Heart right ventricle (tissue), 16 donors: ENCODE data around the gene PEX11G. TPM values are rescaled to one million over a fixed set of nuclear protein-coding genes. Genes with fewer than 3 reads are reported as not detected.

Experiments
- ATAC-seq, 8 donors: fragments of 200-7000 bp; cut with Tn5 transposase; one replicate each; pipeline ENCODE4 v1.9.1; 2020; ENCODE audit warnings: mild to moderate bottlenecking in 8 of 8, moderate library complexity in 8 of 8, moderate number of reproducible peaks in 1 of 8
- DNase-seq, 2 donors: peaks; one replicate each; pipeline ENCODE4 v3.0.0-alpha.2; 2020
- H3K27ac ChIP-seq, 10 donors: fragments of 200-600 bp; sonication (generic) in 2 of 10; one replicate each; pipeline versions ENCODE4 v1.5.0 to v1.8.0; 2020 to 2022; ENCODE audit warnings: mild to moderate bottlenecking in 3 of 10
- H3K27me3 ChIP-seq, 7 donors: fragments of 200-600 bp; one replicate each; pipeline ENCODE4 v1.8.0; 2021 to 2022; ENCODE audit warnings: mild to moderate bottlenecking in 2 of 7
- H3K36me3 ChIP-seq, 9 donors: fragments of 200-600 bp; sonication (generic) in 1 of 9; one replicate each; pipeline versions ENCODE4 v1.5.0 to v1.8.0; 2020 to 2022; ENCODE audit warnings: mild to moderate bottlenecking in 2 of 9
- H3K4me1 ChIP-seq, 9 donors: fragments of 200-600 bp; sonication (generic) in 1 of 9; one replicate each; pipeline versions ENCODE4 v1.5.0 to v1.8.0; 2020 to 2022; ENCODE audit warnings: mild to moderate bottlenecking in 4 of 9
- H3K4me3 ChIP-seq, 10 donors: fragments of 200-600 bp; sonication (generic) in 2 of 10; one replicate each; pipeline versions ENCODE4 v1.5.0 to v1.8.0; 2020 to 2022; ENCODE audit warnings: mild to moderate bottlenecking in 7 of 10, moderate library complexity in 2 of 10
- H3K9me3 ChIP-seq, 11 donors: fragments of 200-600 bp in 10 of 11; sonication (generic) in 2 of 11; one replicate each; pipeline versions ENCODE4 v1.5.0 to v1.8.0; 2013 to 2022; ENCODE audit warnings: mild to moderate bottlenecking in 2 of 11, control low read depth in 1 of 11, moderate library complexity in 1 of 11
- WGBS, 2 donors: extraction: QIAGEN DNeasy Blood & Tissue Kit; methylation state at CpG; one replicate each; pipeline ENCODE4 v1.1.7; 2013; ENCODE audit warnings: inconsistent platforms in 1 of 2; 5-methylcytosine and 5-hydroxymethylcytosine counted together
- intact Hi-C, 10 donors: fragments of 100-400 bp; cut with DNase I; formaldehyde crosslinking; loops; one replicate each; pipeline versions ENCODE4 v1.11.1 to v1.14.2; 2022
- polyA plus RNA-seq, 2 donors: library from polyadenylated mRNA; stranded (reverse); fragments of 200-250 nt; gene quantifications; one replicate each; pipeline ENCODE4 v1.2.3, GENCODE V29; 2013
- total RNA-seq, 10 donors: library from RNA; stranded (reverse); fragmentation: NEBNext Ultra II Directional in 3 of 10; extraction: Animal tissue kit (Norgen Biotek cat#: 25700) in 3 of 10; gene quantifications; one replicate each; pipeline versions ENCODE4 v1.2.1 to v1.2.4, GENCODE V29; 2021 to 2023
- TF ChIP-seq, protein P1 (sequence below), 9 donors: fragments of 200-600 bp; sonication (generic) in 2 of 9; IDR thresholded peaks; one replicate each; pipeline versions ENCODE4 v1.5.0 to v1.8.0; 2021 to 2022; ENCODE audit warnings: antibody characterized with exemption in 9 of 9, mild to moderate bottlenecking in 5 of 9, moderate library complexity in 1 of 9
- donor health status: Arrhythmogenic right ventricular cardiomyopathy.
- donor health status: ischemic (EF 13 %, LVEDD 7.1; RV severe dilation, severe dysfunction).
- donor health status: healthy with polysubstance abuse.
- donor health status: DM: no; HTN: yes; CAD: no.
- donor health status: DM: no; HTN: no; CAD: no.
- donor health status: ischemic (EF 25% LVEDD 6.9; RV normal size, moderate dysfunction).
- donor health status: ischemic (EF 25% LVEDD 5.7; RV mildly dilated, moderate dysfunction).
- donor health status: healthy.
- donor health status: DM: yes; HTN: yes; CAD: no.
- donor health status: Ischemic cardiomyopathy.
- donor health status: ischemic (EF 35%, LVEDD 5.7; RV mildly dilated, moderate dysfunction).
- donor health status: nonischemic (EF 11% LVEDD 7.7; RV severe dilation, severe dysfunction).
- donor health status: DM: yes; HTN: yes; CAD: no.
- donor health status: PGD.
- donor health status: ischemic (EF 29% LVEDD 5.4; RV normal size, mild dysfunction).
- donor health status: nonischemic (EF 23%, LVEDD 6.1; RV moderate dilation, normal function).

PEX11G gene
- total and polyA plus RNA-seq, 12 donors, result 0.95 to 3.9 (median 1.9) TPM

DNA sequence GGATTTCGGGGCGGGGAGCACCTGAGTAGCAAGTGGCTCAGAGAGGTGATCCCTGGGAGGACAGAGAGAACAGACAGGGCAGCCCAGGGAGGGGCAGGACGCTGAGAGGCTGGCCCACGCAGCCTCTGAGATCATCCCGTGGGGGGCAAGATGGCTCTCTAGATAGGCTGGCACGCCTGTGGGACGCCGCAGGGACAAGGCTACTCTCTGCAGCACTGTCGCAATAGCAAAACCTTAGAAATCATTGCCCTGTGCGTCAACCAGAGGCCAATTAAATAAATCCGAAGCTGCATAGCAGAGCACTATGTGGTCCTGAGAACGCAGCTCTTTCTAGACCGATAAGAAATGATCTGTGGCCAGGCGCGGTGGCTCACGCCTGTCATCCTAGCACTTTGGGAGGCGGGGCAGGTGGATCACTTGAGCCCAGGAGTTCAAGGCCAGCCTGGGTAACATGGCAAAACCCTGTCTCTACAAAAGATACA lies 5.1 kb downstream of the PEX11G start:
- 71 to 82% methylated on average over 17 of the region's 17 CpGs for WGBS, 2 donors
- ATAC-seq (peak in 1 of 8 donors; percentile 15), DNase-seq (no peak)
- TF ChIP-seq, protein P1, sequence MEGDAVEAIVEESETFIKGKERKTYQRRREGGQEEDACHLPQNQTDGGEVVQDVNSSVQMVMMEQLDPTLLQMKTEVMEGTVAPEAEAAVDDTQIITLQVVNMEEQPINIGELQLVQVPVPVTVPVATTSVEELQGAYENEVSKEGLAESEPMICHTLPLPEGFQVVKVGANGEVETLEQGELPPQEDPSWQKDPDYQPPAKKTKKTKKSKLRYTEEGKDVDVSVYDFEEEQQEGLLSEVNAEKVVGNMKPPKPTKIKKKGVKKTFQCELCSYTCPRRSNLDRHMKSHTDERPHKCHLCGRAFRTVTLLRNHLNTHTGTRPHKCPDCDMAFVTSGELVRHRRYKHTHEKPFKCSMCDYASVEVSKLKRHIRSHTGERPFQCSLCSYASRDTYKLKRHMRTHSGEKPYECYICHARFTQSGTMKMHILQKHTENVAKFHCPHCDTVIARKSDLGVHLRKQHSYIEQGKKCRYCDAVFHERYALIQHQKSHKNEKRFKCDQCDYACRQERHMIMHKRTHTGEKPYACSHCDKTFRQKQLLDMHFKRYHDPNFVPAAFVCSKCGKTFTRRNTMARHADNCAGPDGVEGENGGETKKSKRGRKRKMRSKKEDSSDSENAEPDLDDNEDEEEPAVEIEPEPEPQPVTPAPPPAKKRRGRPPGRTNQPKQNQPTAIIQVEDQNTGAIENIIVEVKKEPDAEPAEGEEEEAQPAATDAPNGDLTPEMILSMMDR (IDR thresholded peaks at IDR 0.05), result no peak
- Histone ChIP-seq H3K27me3 (no peaks in the 10 kb centered on the region), H3K9me3 (no peaks in the 10 kb centered on the region), H3K36me3 (peaks cover 0 to 3% (median 0%) of the 10 kb centered on the region in 9 donors), H3K27ac (no peak overlapping the region), H3K4me1 (peaks cover 0 to 45% (median 14%) of the 10 kb centered on the region in 9 donors), H3K4me3 (no peak overlapping the region)
- intact Hi-C loops, result no loop called here

DNA sequence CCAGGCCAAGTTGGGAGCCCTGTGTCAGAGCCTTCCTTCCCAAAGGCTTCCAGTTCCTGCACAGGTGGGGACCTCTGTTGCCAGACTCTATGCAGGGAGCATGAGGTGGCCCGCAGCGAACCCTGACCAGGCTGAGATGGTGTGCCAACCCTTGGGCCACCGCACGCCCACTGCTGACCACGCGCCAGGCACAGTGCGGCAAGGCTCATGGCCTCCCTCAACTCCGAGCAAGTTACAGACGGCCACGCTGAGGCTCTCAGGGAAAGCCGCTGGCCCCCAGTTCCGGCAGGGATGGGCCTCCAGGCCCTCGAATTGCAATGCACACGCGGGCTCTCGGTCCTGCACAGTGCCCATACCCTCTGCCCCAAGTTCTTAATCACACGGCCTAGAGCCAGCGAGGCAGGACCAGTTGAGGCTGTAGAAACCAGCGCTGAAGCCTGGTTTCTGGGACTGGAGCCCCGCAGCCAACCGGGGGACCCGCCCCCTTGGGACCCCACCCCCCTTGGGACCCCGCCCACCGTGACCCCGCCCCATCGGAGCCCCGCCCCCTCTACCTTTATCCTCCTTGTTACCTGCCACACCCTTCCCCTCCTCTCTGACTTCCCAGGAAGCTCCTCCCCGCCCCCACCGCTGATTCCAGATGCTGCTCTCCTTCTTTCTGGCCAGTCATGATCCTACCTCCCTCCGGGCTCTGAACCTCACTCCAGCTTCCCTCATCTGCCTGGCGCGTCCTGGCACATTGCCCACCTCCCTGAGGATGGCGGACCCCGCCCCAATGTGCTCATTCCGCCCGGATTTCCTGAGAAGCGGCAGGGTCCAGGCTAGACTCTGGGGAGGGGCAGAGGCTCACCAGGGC lies 6.0 kb downstream of the PEX11G start:
- H3K4me3 ChIP-seq, result no peak overlapping the region
- DNase-seq, result peak in 1 of 2 donors; percentile 49
- no peak overlapping the region for H3K27ac ChIP-seq
- intact Hi-C loops, result no loop called here
- WGBS, 2 donors, result 34 to 35% methylated on average over 37 of the region's 37 CpGs
- peaks cover 0 to 37% (median 9%) of the 10 kb centered on the region in 9 donors for H3K4me1 ChIP-seq
- H3K9me3 ChIP-seq, result no peaks in the 10 kb centered on the region
- H3K27me3 ChIP-seq, result no peaks in the 10 kb centered on the region
- peak in 5 of 8 donors; percentile 9 to 52 (median 32) for ATAC-seq
- TF ChIP-seq, protein P1 (IDR thresholded peaks at IDR 0.05), result no peak
- peaks cover 0 to 3% (median 0%) of the 10 kb centered on the region in 9 donors for H3K36me3 ChIP-seq

DNA sequence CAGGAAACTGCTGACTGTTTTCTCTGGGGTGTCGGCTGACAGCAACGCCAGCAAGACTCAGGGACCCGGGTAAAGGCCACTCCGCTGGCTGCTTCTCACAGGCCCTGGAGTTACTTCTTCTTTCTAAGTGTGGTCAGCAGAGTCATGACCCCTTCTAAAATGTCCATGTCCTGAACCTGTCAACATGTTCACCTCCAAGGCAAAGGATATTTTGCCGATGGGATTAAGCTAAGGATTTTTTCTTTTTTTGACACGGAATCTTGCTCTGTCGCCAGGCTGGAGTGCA lies 7.9 kb downstream of the PEX11G start:
- Histone ChIP-seq H3K4me1 (peaks cover 0 to 37% (median 9%) of the 10 kb centered on the region in 9 donors), H3K4me3 (no peak overlapping the region), H3K9me3 (no peaks in the 10 kb centered on the region), H3K27ac (peak overlapping the region in 3 of 10 donors; percentile 20 to 86 (median 28)), H3K27me3 (no peaks in the 10 kb centered on the region), H3K36me3 (peaks cover 0 to 3% (median 0%) of the 10 kb centered on the region in 9 donors)
- ATAC-seq, result peak in 1 of 8 donors; percentile 20
- DNase-seq, result no peak
- WGBS, 2 donors, result 79 to 86% methylated on average over 7 of the region's 7 CpGs
- TF ChIP-seq, protein P1 (IDR thresholded peaks at IDR 0.05), result no peak
- intact Hi-C loops, result no loop called here

DNA sequence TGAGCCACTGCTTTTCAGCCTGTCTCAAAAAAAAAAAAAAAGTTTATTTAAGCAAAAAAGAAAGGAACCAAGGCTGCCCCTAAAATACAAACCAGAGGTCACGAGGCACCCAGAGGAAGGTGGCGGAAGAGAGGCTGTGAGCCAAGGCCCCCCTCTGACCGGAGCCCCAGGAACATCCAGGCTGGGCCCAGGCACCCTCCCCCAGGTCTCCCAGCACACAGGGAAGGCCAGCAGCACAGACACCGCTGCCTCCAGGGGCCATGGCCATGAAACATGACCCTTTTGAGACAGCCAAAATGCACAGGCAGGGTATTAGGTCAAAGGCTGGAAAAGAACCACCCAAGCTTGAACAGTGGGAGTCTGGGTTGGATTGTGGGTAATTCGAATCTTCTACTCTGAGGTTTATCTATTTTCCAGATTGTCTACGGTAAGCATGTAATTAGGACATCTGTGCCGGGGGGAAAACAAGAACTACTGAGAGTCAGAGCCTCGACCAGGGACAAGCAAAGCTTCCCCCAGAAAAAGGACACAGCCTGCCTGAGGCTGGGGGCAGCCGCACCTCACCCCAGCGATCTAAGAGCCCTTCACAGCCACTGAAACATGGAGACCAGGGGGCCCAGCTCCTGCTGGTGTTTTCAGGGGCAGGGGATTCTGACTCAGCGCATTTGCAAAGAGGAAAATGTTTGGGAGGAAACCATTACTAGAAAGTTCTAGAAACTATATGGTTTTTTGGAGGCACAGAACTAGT lies 8.4 kb downstream of the PEX11G start:
- TF ChIP-seq, protein P1 (IDR thresholded peaks at IDR 0.05), result no peak
- H3K9me3 ChIP-seq, result no peaks in the 10 kb centered on the region
- ATAC-seq (peak in 1 of 8 donors; percentile 47), DNase-seq (no peak)
- H3K27me3 ChIP-seq, result no peaks in the 10 kb centered on the region
- intact Hi-C loops, result no loop called here
- peaks cover 0 to 3% (median 0%) of the 10 kb centered on the region in 9 donors for H3K36me3 ChIP-seq
- peak overlapping the region in 5 of 10 donors; percentile 12 to 86 (median 20) for H3K27ac ChIP-seq
- H3K4me1 ChIP-seq, result peaks cover 0 to 37% (median 9%) of the 10 kb centered on the region in 9 donors
- no peak overlapping the region for H3K4me3 ChIP-seq
- 70 to 75% methylated on average over 11 of the region's 11 CpGs for WGBS, 2 donors
